Gastrocnemius medialis (tissue), 4 donors: ENCODE data around the gene UMODL1. TPM values are rescaled to one million over a fixed set of nuclear protein-coding genes. Genes with fewer than 3 reads are reported as not detected.

ENCODE experiments used
- ATAC-seq, 2 donors: fragments of 150-250 bp; one replicate each; pipeline ENCODE4 v1.9.1; 2016
- DNase-seq, 2 donors: peaks; one replicate each; pipeline ENCODE4 v3.0.0-alpha.2; 2019
- H3K27ac ChIP-seq, 4 donors: fragments of 200-600 bp; sonication (generic); 1 replicate in 1 of 4; 2 replicates in 3 of 4; pipeline ENCODE4 v1.5.1; 2016 to 2018; ENCODE audit warnings: mild to moderate bottlenecking in 2 of 4, moderate library complexity in 1 of 4
- H3K27me3 ChIP-seq, 3 donors: fragments of 200-600 bp; sonication (generic) in 2 of 3; 1 replicate in 1 of 3; 2 replicates in 2 of 3; pipeline versions ENCODE4 v1.5.1 to v1.6.0; 2016 to 2019; ENCODE audit warnings: mild to moderate bottlenecking in 1 of 3, moderate library complexity in 1 of 3
- H3K36me3 ChIP-seq, 2 donors: fragments of 200-600 bp; sonication (generic) in 1 of 2; one replicate each; pipeline ENCODE4 v1.5.1; 2017 to 2018
- H3K4me1 ChIP-seq, 2 donors: fragments of 200-600 bp; sonication (generic) in 1 of 2; one replicate each; pipeline ENCODE4 v1.5.1; 2016 to 2017; ENCODE audit warnings: mild to moderate bottlenecking in 2 of 2
- H3K4me3 ChIP-seq, 4 donors: fragments of 200-600 bp; sonication (generic) in 3 of 4; 1 replicate in 1 of 4; 2 replicates in 3 of 4; pipeline ENCODE4 v1.5.1; 2016 to 2019; ENCODE audit warnings: mild to moderate bottlenecking in 2 of 4
- H3K9me3 ChIP-seq, 3 donors: fragments of 200-600 bp; sonication (generic) in 2 of 3; 1 replicate in 1 of 3; 2 replicates in 2 of 3; pipeline ENCODE4 v1.5.1; 2016 to 2019
- CTCF ChIP-seq, 5 experiments: fragments of 450-650 bp in 3 of 5; fragments of 200-600 bp in 2 of 5; sonication (generic) in 2 of 5; IDR thresholded peaks in 4 of 5; conservative IDR thresholded peaks in 1 of 5; 1 replicate in 4 of 5; 2 replicates in 1 of 5; pipeline ENCODE4 v1.5.1; 2016 to 2019; ENCODE audit warnings: antibody characterized with exemption in 5 of 5, mild to moderate bottlenecking in 3 of 5, moderate library complexity in 3 of 5
- POLR2A ChIP-seq, 2 donors: fragments of 450-650 bp; IDR thresholded peaks; one replicate each; pipeline ENCODE4 v1.6.1; 2017; ENCODE audit warnings: antibody characterized with exemption in 2 of 2, mild to moderate bottlenecking in 2 of 2, moderate library complexity in 2 of 2
- in situ Hi-C, 4 donors: fragments of 200-750 bp; cut with MboI; loops; one replicate each; pipeline versions ENCODE4 v1.15.0 to v1.8.0; 2017; ENCODE audit warnings: low sequenced_read_pairs in 4 of 4
- intact Hi-C: fragments of 100-400 bp; cut with DNase I; formaldehyde crosslinking; loops from one replicate; pipeline ENCODE4 v1.15.1; 2023; ENCODE audit warnings: low total_unique reads
- total RNA-seq, 4 donors: library from RNA; depleted of rRNA; stranded (reverse); fragments of >200 nt; gene quantifications; one replicate each; pipeline versions ENCODE4 v1.1.0 to v1.2.3, GENCODE V29; 2016

The UMODL1 gene
- total RNA-seq, 4 donors from 2014 or later = 0.13 TPM; not detected in 3

GRCh38 chr21:42061195-42061985 is 9.7 kb upstream of the UMODL1 start:
- H3K27me3 ChIP-seq = no peaks in the 10 kb centered on the region

GRCh38 chr21:42061986-42062235 is 9.2 kb upstream of the UMODL1 start:
- DNase-seq = no peak
- Histone ChIP-seq H3K4me3 (no peak overlapping the region), H3K4me1 (no peaks in the 10 kb centered on the region), H3K9me3 (no peaks in the 10 kb centered on the region), H3K27me3 (no peaks in the 10 kb centered on the region), H3K27ac (no peak overlapping the region), H3K36me3 (no peaks in the 10 kb centered on the region)
- ATAC-seq = no peak
- intact Hi-C loops (no loop called here), in situ Hi-C loops (no loop called here)
- no peak for TF ChIP-seq CTCF (IDR thresholded peaks at IDR 0.05 in 4 of 5, conservative IDR thresholded peaks at IDR 0.05 in 1 of 5)
- TF ChIP-seq POLR2A (IDR thresholded peaks at IDR 0.05) = no peak

More at GRCh38 chr21:42061195-42061985, 9.7 kb upstream of the UMODL1 start:
- intact Hi-C loops (no loop called here), in situ Hi-C loops (no loop called here)
- no peaks in the 10 kb centered on the region for H3K36me3 ChIP-seq
- TF ChIP-seq POLR2A (IDR thresholded peaks at IDR 0.05) (no peak), CTCF (IDR thresholded peaks at IDR 0.05 in 4 of 5, conservative IDR thresholded peaks at IDR 0.05 in 1 of 5) (no peak)
- no peaks in the 10 kb centered on the region for H3K4me1 ChIP-seq
- no peak for ATAC-seq
- no peaks in the 10 kb centered on the region for H3K9me3 ChIP-seq
- H3K27ac ChIP-seq = no peak overlapping the region
- DNase-seq = peak; percentile 29 to 34
- no peak overlapping the region for H3K4me3 ChIP-seq

- no peaks in the 10 kb centered on the region for H3K4me1 ChIP-seq
- no peaks in the 10 kb centered on the region for H3K36me3 ChIP-seq
- no peak overlapping the region for H3K27ac ChIP-seq
- ATAC-seq (no peak), DNase-seq (peak; percentile 15 to 39)
- intact Hi-C loops (no loop called here), in situ Hi-C loops (no loop called here)
- H3K4me3 ChIP-seq = no peak overlapping the region
- no peaks in the 10 kb centered on the region for H3K27me3 ChIP-seq
- H3K9me3 ChIP-seq = no peaks in the 10 kb centered on the region
- TF ChIP-seq CTCF (IDR thresholded peaks at IDR 0.05 in 4 of 5, conservative IDR thresholded peaks at IDR 0.05 in 1 of 5) = no peak
- TF ChIP-seq POLR2A (IDR thresholded peaks at IDR 0.05) = no peak
These were observed 8.7 kb upstream of the UMODL1 start for GRCh38 chr21:42062236-42063022.

- DNase-seq (no peak), ATAC-seq (no peak)
- Histone ChIP-seq H3K4me3 (no peak overlapping the region), H3K9me3 (no peaks in the 10 kb centered on the region), H3K4me1 (no peaks in the 10 kb centered on the region), H3K27ac (no peak overlapping the region), H3K36me3 (no peaks in the 10 kb centered on the region), H3K27me3 (no peaks in the 10 kb centered on the region)
- in situ Hi-C loops = no loop called here
- no peak for TF ChIP-seq POLR2A (IDR thresholded peaks at IDR 0.05)
- TF ChIP-seq CTCF (IDR thresholded peaks at IDR 0.05 in 4 of 5, conservative IDR thresholded peaks at IDR 0.05 in 1 of 5) = no peak
- intact Hi-C loops = no loop called here
These were observed 7.9 kb upstream of the UMODL1 start for GRCh38 chr21:42063191-42063570.
